ENCODE measurements around the gene HOXA3.
A peak's percentile ranks its signal among the peaks of the same experiment; 100 is the strongest.

Gene HOXA3

DNA sequence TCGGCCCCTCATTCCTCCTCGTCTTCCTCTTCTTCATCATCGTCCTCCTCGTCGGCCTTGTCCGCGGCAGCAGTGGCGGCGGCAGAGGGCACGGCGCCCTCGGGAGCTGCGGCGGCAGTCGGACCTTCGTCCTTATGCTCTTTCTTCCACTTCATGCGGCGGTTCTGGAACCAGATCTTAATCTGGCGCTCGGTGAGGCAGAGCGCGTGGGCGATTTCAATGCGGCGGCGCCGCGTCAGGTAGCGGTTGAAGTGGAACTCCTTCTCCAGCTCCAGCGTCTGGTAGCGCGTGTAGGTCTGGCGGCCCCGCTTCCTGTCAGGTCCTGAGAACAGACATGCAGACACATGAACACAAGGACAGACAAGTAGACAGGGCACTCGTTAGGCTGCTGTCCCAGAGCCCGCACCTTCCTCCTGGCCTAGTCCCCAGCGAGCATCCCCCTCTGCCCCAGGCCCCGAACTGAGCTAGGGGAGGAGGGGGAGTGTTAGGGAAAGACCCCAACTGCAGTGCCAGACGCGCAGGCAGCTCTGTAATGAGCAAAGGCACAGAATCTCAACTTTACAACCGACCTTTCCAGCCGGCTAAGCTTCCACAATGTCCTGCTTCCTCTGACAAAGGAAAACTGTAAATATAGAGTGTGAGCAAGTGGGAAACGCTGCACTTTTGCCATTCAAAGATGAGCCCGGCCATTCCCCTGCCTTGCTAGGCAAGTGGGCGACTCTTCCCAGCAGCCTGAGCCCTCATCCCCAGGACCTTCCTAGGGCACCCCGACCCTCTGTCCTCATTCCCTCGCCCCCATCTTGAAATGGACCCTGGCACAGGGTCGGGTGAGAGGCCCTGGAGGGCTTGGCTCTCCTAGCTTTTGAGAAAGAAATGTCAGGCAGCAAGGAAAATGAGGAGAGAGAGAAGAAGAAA is 2.8 kb upstream of the HOXA3 start:
- no peak for DNase-seq (ENCODE audit: low spot score)

- DNase-seq (ENCODE audit: low spot score), result no peak
Observed at GRCh38 chr7:27154369-27154768, 2.0 kb upstream of the HOXA3 start.

GRCh38 chr7:27153526-27153925 is 1.1 kb upstream of the HOXA3 start:
- no peak for DNase-seq (ENCODE audit: low spot score)

DNA sequence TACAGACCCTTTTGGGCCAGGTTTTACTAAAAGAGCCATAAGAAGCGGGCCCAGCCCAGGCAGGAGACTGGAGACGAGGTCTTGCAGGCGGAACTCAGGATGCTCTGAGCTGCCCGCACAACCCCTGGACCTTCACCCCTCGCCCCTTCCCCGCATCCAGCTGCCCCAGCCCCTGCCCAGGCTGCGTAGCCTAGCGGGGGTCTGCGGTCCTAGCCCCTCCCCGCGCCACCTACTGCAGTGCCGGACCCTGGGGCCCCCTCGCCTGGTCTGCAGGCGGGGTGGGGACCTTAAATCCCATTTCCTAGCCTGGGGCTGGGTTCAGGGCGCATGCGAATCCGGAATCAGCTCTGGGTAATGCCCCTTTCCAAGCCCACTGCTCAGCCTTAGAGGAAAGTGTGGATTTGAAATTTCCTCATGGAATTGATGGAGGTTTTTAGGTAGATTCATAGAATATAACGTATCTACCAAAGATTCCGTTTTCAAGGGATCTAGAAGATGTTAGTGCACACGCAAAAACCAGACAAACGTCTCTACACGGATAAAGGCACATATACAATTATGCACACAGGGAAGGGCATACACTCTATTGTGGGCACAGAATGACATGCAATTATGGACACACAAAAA is 546 bp upstream of the HOXA3 start:
- DNase-seq (ENCODE audit: low spot score), result no peak

GRCh38 chr7:27151341-27151930 is 947 bp downstream of the HOXA3 start:
- DNase-seq (ENCODE audit: low spot score), result no peak

DNA sequence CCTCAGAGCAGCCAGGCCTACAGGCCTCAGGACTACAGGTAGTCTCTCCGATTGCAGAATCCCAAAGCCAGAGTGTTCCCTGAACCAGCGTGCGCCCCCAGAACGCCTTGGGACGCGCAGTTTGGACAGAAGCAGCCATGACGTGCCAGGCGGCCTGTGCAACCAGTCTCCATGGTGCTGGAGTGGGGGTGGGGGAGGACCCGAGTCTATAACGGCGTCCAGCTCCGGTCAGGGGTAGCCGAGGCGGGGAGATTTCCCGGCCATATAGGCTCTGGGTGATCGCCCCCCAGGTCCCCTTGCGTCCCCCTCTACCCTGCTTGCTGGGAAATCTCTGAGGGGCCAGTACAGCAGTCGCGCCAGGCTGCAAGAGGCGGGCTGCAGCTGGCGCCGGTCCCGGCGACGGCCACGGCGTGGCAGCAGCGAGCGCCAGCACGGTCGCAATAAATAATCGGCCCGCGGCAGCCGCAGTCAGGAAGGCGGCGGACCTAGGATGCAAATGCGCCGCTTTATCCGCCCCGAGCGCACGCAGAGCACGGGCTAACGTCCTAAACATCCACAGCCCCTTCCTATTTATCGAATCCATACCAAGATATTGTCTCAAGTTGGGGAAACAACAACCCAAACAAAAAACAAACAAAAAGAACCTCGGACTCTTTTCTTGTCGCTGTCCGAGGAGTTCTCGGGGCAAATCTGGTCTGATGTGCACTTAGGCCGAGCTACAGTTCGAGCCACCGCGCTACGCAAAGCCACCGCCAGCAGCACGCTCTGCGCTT is 1.6 kb downstream of the HOXA3 start:
- peak; percentile 92 for DNase-seq (ENCODE audit: low spot score)

GRCh38 chr7:27149842-27150567 is 2.4 kb downstream of the HOXA3 start:
- DNase-seq (ENCODE audit: low spot score), result no peak

DNA sequence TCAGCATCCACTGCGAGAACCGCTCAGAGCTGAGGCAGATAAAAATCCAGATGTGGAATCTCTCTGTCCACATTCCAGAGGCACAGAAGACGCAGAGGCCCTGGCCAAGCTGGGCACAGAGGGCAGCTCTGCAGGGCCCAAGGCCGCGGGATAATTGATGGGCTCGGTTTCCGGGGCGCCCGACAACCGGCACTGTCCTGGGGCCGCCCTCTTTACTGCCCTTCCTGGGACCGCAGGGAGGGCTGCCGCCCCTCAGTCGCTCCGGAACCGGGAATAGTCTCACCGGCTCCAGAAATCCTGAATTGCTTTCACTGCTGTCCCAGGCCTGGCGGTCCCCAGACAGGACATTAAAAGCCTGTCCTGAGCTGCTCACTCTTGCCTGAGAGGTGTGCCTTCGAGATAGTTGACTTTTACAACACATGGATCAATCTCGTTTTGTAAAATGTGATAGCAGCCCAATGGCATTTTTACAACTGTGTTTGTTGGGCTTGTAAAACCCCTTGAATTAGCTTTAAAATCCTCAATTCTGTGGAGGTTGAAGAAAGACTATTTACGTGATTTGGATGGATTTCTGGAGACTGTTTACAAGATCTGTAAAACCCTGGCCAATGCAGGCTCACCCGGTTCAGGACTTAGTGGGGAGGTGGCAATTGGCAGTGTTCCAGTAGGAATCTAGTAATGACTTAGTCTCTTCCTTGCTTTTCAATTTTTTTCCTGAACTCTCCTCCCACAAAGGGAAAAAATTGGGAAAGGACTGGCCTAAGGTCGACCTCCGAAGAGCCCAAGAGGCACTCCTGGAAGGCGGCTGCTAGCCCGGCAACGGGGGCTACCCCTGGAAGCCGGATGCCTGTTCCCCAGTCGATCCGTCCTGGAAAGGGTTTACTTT is 3.4 kb downstream of the HOXA3 start:
- DNase-seq (ENCODE audit: low spot score), result peak; percentile 33

DNA sequence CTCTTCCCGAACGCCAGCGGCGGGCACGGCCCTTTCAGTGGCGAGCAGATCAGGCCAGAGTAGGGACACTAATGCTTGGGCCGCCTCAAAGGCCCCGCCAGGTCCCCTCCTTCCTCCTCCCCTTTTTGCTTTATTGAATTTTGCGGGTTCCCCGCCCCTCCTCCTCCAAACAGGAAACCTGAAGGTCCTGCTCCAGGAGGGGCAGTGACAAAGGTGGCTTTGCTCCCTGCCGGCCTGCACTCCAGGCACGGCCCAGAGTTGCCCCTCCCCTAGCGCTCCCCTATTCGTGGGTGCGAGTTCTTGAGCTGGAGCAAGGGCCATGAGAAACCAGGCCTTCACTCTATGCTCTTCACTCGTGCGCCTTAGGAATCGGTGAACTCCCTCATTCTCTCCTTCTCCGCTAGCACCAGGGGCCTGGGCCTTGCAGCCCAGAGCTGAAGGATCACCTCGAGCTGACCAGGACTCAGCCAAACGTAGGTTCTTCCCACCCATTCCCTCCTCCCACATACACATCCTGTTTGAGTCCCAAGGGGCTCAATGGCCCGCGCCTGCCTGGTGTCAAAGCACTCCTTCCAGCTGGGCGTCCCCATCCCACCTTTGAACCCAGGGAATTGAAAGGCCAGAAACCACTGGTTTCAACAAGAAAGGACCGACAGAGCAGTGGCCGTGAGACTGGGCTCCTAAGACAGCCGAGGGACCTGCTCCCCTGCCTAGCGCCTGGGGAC is 4.2 kb downstream of the HOXA3 start:
- peak; percentile 45 for DNase-seq (ENCODE audit: low spot score)

GRCh38 chr7:27147199-27148030 is 5.0 kb downstream of the HOXA3 start, which contains the start of gene HOXA6:
HOXA6 (minus strand) TSS chr7:27147774; CDS start chr7:27147749, 25 bp downstream.
- DNase-seq (ENCODE audit: low spot score), result peak; percentile 75

- DNase-seq (ENCODE audit: low spot score), result no peak
Observed at GRCh38 chr7:27146491-27147198, 5.7 kb downstream of the HOXA3 start.

GRCh38 chr7:27145914-27146412 is 6.4 kb downstream of the HOXA3 start:
- DNase-seq (ENCODE audit: low spot score), result no peak

- DNase-seq (ENCODE audit: low spot score), result no peak
Observed at GRCh38 chr7:27145165-27145913, 7.0 kb downstream of the HOXA3 start.

GRCh38 chr7:27144781-27145164 is 7.6 kb downstream of the HOXA3 start:
- no peak for DNase-seq (ENCODE audit: low spot score)

GRCh38 chr7:27143950-27144780 is 8.2 kb downstream of the HOXA3 start:
- DNase-seq (ENCODE audit: low spot score), result no peak
